MV-4-11 (cell line): ENCODE results near the gene PDIK1L.

Source experiments
- DNase-seq: peaks from one replicate; lab custom pipeline; 2025; lab: John Stamatoyannopoulos, UW

The PDIK1L gene

GRCh38 chr1:26155370-26156284 lies 44.0 kb downstream of the PDIK1L start:
- no peak for DNase-seq

GRCh38 chr1:26156285-26157038 lies 44.8 kb downstream of the PDIK1L start:
- DNase-seq = no peak

GRCh38 chr1:26158271-26158907 lies 46.8 kb downstream of the PDIK1L start:
- no peak for DNase-seq

GRCh38 chr1:26158908-26159742 lies 47.5 kb downstream of the PDIK1L start, which contains the start of gene FAM110D:
Gene FAM110D (plus strand): TSS chr1:26159079. CDS start chr1:26161292, 2,213 bp downstream.
- DNase-seq = no peak

- DNase-seq = no peak
These were observed 48.1 kb downstream of the PDIK1L start for GRCh38 chr1:26159743-26160039.

- DNase-seq = no peak
These were observed 49.1 kb downstream of the PDIK1L start for GRCh38 chr1:26160527-26161414.

GRCh38 chr1:26161415-26162219 lies 50.0 kb downstream of the PDIK1L start:
- peak; percentile 27 for DNase-seq

GRCh38 chr1:26162220-26162709 lies 50.6 kb downstream of the PDIK1L start:
- no peak for DNase-seq

- DNase-seq = no peak
These were observed 52.0 kb downstream of the PDIK1L start for GRCh38 chr1:26163684-26164035.

- DNase-seq = no peak
These were observed 52.6 kb downstream of the PDIK1L start for GRCh38 chr1:26164036-26164860.

GRCh38 chr1:26164861-26165842 lies 53.5 kb downstream of the PDIK1L start:
- no peak for DNase-seq

GRCh38 chr1:26166719-26167281 lies 55.2 kb downstream of the PDIK1L start:
- no peak for DNase-seq

GRCh38 chr1:26168410-26169197 lies 57.0 kb downstream of the PDIK1L start, which contains the start of gene C1orf232:
Gene C1orf232 (minus strand): TSS chr1:26168963. CDS start chr1:26168499, 464 bp downstream.
- no peak for DNase-seq

- DNase-seq = no peak
These were observed 57.6 kb downstream of the PDIK1L start for GRCh38 chr1:26169198-26169554.

- peak; percentile 86 for DNase-seq
These were observed 58.2 kb downstream of the PDIK1L start, which contains the start of gene ZNF593 for GRCh38 chr1:26169669-26170471. Gene ZNF593 (plus strand): TSS chr1:26169908. CDS start chr1:26169984, 76 bp downstream.

GRCh38 chr1:26170472-26170821 lies 58.8 kb downstream of the PDIK1L start:
- no peak for DNase-seq
